HG03575 (cell line): ENCODE results near the gene CNTN5.
"Not testable (repeated sequence)": the region's sequence is repeated elsewhere in the genome, so short reads cannot be mapped to it uniquely, and the experiment has no call there.

Source experiments
- ATAC-seq: cut with Tn5 transposase; IDR thresholded peaks from one replicate; pipeline ENCODE4 v1.9.1; 2021; ENCODE audit not compliant: unreplicated experiment, insufficient number of reproducible peaks, low FRiP score; ENCODE audit errors: extremely low read depth

The CNTN5 gene

GRCh38 chr11:99246199-99246598 is 225.4 kb downstream of the CNTN5 start:
- no peak for ATAC-seq

DNA sequence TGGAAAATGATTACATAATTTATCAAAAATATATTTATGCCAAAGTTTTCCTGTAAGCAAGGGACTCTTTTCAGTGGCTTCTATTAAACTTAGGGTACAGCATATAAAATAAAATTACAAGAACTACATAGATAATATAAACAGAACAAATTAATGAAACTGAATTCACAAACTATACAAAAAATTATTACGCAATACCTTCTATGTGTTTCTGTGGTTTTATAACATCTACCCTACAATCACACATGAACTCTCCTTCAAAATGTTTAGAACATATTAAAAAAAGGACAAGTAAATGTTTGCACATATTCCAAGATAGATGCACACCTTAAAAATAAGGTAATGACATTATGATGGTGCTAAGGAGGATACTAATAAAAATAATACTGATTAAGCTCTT is 235.9 kb downstream of the CNTN5 start:
- no peak for ATAC-seq

- ATAC-seq = no peak
These were observed 236.4 kb downstream of the CNTN5 start for GRCh38 chr11:99257131-99257530.

GRCh38 chr11:99260696-99261095 is 239.9 kb downstream of the CNTN5 start:
- ATAC-seq = no peak

DNA sequence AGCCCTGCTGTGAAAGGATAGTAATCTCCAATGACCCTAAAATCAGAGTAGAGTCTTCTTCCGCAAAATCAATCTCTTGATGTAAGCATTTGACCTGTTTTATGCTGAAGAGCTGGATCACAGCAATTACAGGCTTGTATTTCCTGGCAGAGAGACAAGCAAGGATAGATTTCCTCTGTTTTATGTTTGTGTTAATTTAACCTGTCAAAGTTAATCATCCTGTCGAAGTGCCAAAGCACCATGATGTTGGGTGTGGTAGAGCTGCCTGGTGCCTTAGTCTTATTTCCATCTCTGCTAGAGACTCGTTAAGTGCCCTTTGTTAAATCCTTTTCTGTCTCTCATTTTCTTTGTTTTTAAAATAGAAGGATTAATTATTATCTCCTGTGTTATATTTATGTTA is 248.1 kb downstream of the CNTN5 start:
- no peak for ATAC-seq

DNA sequence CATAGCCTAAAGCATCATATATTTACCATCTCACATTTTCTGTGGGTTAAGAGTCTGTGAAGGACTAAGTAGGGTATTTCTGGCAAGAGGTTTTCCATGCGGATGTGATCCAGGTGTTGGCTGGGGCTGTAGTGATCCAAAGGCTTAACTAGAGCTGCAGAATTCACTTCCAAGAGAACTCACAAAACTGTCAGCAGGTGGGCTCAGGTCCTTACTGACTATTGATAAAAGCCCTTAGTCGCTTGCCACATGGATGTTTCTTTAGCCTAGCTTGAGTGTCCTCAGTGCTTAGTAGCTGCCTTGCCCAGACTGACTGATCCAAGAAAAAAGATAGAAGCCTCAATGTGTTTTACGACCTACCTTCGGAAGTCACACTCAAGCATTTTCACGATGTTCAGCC is 250.8 kb downstream of the CNTN5 start:
- ATAC-seq = no peak

- ATAC-seq = no peak
These were observed 254.8 kb downstream of the CNTN5 start for GRCh38 chr11:99275521-99275920.

GRCh38 chr11:99277281-99277680 is 256.5 kb downstream of the CNTN5 start:
- ATAC-seq = no peak

DNA sequence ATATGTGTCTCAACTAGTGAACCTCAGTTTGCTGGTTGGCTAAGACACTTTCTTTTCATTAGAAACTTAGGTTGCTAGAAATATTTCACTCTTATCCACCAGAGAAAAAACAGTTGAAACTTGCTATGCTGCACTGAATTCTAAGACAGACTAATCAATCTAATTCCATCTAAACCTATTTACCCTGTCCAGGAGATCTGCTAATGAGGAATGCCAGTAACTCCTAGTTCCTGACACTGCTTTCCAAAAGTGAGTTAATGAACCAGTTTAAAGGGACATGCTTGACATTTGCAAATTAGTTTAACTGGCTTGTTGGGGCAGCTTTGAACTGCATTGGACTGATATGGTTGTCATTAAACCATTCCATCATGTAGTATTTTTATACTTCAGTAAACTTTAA is 258.5 kb downstream of the CNTN5 start:
- ATAC-seq = no peak

DNA sequence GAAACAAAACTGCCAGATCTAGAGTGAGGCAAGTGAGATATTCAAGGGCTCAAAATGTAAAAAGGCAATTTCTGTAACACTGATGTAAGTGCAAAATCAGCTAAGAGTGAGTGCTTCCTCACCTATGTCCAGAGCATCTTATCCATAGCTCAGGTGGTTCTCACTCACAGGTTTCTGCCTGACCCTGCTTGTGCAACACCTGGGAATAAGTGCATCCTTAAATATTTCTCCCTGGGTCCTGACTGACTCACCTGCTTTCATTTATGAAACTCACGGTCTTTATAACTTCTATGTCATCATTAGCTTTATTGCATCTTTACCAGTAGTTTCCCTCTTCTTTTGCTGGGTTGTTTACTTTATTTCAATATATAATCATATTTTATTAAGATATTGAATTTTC is 260.6 kb downstream of the CNTN5 start:
- ATAC-seq = no peak

GRCh38 chr11:99297925-99298324 is 277.2 kb downstream of the CNTN5 start:
- not testable (repeated sequence) for ATAC-seq

GRCh38 chr11:99307510-99308088 is 286.9 kb downstream of the CNTN5 start:
- no peak for ATAC-seq

DNA sequence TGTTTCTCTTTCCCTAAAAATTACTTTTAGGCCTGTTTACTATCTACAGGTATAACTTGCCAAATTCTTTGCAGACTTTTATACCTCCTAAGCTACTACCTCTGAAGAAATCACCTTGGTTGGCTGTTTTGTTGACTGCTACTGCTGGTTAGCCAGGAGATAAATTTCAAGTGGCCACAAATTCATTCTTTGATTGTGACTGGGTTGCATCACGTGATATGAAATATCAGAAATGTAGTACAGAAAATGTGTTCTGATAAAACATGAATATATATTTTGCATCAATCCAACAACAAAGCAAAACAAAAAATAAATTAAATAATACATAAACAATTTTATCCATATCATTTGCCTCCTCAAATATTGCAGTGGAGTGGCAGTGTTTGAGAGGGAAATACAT is 291.1 kb downstream of the CNTN5 start:
- no peak for ATAC-seq

- no peak for ATAC-seq
These were observed 296.2 kb downstream of the CNTN5 start for GRCh38 chr11:99316776-99317520.

DNA sequence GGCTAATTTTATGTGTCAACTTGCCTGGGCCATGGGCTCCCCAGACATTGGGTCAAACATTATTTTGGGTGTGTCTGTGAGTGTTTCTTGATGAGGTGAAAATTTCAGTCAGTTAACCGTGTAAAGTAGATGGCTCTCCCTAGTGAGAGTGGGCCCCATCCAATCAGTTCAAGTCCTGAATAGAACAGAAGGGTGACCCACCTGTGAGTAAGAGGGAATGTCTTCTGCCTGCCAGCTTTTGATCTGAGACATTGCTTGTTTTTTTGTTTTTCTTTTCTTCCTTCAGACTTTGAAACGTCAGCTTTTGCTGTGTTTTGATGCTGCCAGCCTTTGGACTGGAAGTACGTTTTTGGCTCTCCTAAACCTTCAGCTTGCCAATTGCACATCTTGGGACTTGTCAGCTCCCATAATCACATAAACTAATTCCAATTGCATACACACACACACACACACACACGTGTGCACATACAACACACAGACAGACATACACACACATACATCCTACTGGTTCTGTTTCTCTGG is 300.1 kb downstream of the CNTN5 start:
- ATAC-seq = no peak

GRCh38 chr11:99325847-99326246 is 305.1 kb downstream of the CNTN5 start:
- ATAC-seq = no peak

DNA sequence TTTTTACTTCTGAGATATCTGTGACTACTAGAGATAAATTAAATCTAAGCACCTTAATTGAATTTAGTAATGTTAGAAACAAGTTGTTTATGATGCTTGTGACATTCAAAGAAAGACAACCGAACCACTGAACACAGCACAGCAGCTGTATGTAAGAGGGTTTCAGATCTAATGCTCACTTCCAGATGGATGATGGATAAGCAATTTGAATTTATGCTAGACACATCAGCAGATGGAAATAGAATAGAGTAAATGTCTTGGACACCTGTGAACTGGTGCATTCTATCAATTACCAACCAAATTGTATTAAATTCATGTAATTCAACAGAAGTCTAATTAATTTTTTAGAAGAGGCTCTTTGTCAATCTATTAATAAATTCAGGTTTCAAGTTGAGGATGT is 306.3 kb downstream of the CNTN5 start:
- no peak for ATAC-seq

DNA sequence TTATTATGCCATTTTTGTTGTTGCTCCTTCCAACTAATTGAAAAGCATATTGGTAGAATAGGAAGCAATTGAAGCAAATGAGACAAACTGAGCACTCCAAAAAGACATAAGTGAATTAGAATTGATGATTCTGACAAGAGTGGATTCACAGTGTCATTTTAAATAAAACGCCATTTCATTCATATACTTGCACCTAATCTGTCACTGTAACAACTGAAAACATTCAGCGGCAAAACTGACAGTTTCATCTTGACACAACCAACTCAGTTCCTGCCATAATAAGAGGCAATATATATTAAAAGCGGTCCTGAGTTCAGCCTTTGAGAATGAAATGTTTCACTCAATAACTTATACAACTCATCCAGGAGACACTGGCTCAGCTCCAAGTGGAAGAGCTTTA is 306.8 kb downstream of the CNTN5 start:
- no peak for ATAC-seq

GRCh38 chr11:99333621-99334020 is 312.9 kb downstream of the CNTN5 start:
- no peak for ATAC-seq

- no peak for ATAC-seq
These were observed 322.4 kb downstream of the CNTN5 start for GRCh38 chr11:99343117-99343516.
